T-helper 22 cell (primary cell): ENCODE measurements around the gene CD300LF.
A peak's percentile ranks its signal among the peaks of the same experiment; 100 is the strongest.

Source experiments
- DNase-seq: peaks from one replicate; pipeline ENCODE4 v3.0.0-alpha.2; 2020; ENCODE audit warnings: low read depth

The CD300LF gene

GRCh38 chr17:74712756-74713155 lies at the start of gene CD300LF:
Gene CD300LF, minus strand, starts transcription at chr17:74712923. Its CDS starts 57 bp downstream, at chr17:74712866.
- DNase-seq: no peak

DNA sequence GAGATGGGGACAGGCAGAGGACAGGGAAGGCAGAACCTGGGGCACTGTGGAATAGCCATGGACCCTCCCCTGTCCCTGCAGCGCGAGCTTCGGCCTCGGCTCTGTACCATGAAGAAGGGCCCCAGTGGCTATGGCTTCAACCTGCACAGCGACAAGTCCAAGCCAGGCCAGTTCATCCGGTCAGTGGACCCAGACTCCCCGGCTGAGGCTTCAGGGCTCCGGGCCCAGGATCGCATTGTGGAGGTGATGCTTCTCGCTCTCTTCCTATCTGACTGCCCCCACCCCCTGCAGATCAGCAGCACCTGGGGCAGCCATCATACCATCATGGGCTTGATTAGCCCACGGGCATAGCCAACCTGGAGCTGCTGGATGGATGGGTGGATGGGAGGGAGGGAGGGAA lies 49.2 kb upstream of the CD300LF start:
- DNase-seq: no peak

GRCh38 chr17:74761419-74761818 lies 48.7 kb upstream of the CD300LF start:
- DNase-seq: no peak

DNA sequence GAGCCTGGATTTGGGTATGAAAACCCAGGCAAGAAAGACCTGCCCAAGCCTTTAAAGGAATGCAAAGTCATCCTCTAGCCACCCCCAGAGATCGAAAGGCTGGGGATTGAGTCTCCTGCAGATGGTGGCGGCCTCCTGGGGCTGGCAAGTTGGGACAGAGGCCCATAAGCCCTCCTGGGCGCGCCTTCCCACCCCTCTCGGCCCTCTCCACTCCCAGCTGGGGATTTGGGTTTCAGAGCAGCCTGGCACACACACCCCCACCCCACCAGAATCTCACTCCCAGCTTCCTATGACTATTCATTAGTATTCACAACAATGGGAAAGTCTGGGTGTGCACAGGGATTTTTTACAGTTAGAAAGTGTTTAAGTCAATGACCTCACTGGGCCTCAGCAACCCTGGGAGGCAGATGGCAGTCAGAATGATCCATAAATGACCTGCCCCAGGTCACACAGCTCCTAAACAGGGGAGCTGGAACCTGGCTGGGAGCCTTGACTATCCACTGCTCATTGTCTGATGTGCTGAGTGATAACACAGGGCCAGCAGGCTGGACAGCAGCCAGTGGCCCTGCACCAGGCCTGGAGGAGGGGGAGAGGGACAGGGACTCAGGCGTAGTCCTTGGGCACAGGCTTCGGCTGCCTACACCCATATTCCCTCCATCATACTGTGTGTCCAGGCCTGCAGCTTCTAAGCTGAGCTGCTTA lies 47.8 kb upstream of the CD300LF start:
- no peak for DNase-seq

DNA sequence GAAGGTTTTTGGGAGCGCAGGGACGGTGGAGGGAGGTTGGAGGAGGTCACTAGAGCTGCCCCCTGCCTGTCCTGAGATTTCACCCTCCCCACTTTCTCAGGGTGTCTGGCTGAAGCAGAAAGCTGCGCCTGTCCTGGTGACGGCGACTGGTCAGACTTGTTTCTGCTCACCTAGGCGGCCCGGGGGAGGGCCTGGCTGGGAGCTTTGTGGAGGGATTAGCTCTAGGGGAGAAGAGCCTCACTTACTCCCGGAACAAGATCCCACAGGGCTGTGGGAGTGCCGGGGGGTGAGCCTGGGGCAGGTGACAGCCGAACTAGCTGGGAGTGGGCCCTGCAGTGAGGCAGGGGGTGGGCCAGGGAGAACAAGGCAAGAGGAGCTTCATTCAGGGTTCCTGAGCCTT lies 47.2 kb upstream of the CD300LF start:
- no peak for DNase-seq

DNA sequence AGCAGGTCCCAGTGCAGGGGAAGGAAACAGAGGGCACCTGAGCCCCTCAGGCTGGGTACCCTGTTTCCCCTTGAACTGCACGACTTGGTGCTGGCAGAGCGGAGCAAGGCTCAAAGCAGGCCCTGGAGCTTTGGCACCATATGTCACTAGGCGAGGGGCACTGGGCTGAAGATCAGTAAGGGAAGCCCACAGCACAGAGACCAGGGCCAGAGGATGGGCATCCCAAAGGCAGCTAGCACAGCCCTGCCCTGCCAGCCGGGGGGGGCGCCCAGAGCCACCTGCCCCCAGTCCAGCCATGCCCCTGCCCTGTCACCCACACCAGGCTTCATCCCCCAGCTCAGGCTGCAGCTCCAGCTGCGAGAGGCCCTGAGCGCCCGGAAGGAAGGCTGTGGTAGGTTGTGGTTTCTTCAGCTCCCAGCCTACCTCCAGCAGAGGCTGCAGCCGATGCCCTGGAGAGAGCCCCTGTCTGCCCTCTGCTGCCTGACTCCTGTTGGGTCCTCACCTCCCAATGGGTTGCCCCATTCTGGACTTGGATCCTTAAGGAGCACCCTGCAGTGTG lies 46.6 kb upstream of the CD300LF start:
- peak; percentile 43 for DNase-seq

DNA sequence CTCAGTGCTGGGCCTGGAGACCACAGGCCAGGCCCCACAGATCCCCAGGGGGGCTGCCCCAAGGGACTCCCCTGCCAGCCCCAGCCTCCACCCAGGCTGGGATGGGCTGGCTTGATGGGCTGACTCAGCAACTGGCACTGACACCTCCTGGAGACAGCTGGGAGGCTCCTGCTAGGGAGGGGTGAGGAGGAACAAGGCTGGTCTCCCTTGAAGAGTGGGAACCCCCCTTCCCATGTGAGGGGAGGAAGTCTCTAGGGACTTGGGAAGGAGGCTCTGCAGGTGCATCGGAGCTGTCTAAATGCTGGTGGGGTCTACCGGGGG lies 46.1 kb upstream of the CD300LF start:
- DNase-seq: no peak

GRCh38 chr17:74757931-74758847 lies 45.5 kb upstream of the CD300LF start:
- DNase-seq: no peak

DNA sequence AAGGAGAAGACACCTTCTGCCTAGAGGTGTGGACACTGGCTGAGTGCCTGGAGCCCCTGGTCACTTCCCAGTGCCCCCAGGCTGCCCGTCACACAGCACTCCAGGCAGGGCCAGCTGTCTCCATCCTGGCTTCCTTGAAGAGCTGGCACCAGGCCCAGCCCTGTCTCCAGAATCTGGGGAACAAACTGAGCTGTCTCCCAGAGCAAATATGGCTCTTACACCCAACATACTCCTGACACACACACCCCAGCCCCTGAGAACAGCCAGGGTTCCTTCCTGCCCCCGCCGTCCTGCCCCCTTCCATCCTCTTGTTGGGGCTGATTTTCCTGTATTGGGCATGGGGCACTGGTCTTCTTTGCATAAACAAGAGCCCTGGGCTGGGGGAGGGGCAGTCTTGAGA lies 44.8 kb upstream of the CD300LF start:
- DNase-seq: no peak

GRCh38 chr17:74756891-74757290 lies 44.2 kb upstream of the CD300LF start:
- DNase-seq: no peak

- no peak for DNase-seq
These were observed 42.8 kb upstream of the CD300LF start for GRCh38 chr17:74755533-74755932.

- no peak for DNase-seq
These were observed 42.1 kb upstream of the CD300LF start for GRCh38 chr17:74754832-74755231.

DNA sequence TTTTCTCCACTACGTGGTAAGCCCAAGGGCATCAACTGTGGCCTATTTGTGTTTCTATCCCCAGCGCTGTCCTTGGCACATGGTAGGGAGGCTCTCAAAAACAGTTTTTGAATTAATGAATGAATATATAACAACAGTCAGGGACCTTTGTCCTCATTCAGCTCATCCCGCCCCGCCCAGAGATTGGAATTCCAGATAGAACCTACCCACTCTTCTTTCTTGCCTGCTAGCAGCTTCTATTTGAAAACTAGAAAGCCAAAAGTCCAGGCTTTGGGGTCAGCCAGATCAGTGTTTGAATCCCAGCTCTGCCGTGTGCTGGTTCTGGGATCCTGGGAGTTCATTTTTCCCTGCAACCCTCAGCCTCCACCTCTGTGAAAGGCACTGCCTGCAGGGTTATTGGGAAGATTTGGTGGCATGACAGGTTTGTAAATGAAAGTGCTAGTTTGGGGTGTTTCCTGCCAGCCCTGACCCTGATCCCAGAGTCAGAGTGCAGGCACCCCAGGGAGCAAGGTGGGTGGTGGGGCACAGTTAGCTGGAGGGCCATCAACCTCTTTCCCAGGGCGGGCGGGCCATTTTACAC lies 40.2 kb upstream of the CD300LF start:
- DNase-seq: no peak

DNA sequence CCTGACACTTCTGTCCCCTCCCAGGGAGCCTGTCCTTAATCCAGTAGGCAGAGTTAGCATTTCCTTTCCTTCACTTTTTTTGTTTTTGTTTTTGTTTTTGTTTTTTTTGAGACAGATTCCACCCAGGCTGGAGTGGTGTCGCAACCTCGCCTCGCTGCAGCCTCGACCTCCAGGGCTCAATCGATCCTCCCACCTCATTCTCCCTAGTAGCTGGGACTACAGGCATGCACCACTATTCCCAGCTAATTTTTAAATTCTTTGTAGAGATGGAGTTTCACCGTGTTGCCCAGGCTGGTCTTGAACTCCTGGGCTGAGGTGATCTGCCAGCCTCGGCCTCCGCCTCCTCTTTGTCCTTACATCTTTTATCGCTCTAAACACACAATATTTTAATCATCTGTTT lies 39.7 kb upstream of the CD300LF start:
- DNase-seq: no peak

- no peak for DNase-seq
These were observed 37.8 kb upstream of the CD300LF start for GRCh38 chr17:74750327-74751069.

- DNase-seq: no peak
These were observed 37.3 kb upstream of the CD300LF start for GRCh38 chr17:74750039-74750326.

- no peak for DNase-seq
These were observed 36.7 kb upstream of the CD300LF start for GRCh38 chr17:74749279-74750038.

- peak; percentile 90 for DNase-seq
These were observed 36.0 kb upstream of the CD300LF start, which contains the start of gene NHERF1 for GRCh38 chr17:74748529-74749278. Gene NHERF1, plus strand, starts transcription at chr17:74748628. Its CDS starts 219 bp downstream, at chr17:74748847.

- DNase-seq: no peak
These were observed 35.5 kb upstream of the CD300LF start for GRCh38 chr17:74748279-74748528.

- DNase-seq: no peak
These were observed 34.2 kb upstream of the CD300LF start for GRCh38 chr17:74746922-74747321.

- no peak for DNase-seq
These were observed 33.7 kb upstream of the CD300LF start for GRCh38 chr17:74746376-74746775.
